HG03378 (cell line): ENCODE measurements around the gene ORC1.

Experiments
- ATAC-seq: cut with Tn5 transposase; IDR thresholded peaks from one replicate; pipeline ENCODE4 v1.9.1; 2021; ENCODE audit warnings: mild to moderate bottlenecking, moderate library complexity; ENCODE audit not compliant: unreplicated experiment

ORC1 gene

GRCh38 chr1:52404116-52404974 is at the start of gene ORC1, which contains the start of gene PRPF38A:
Gene ORC1 (minus strand): TSS chr1:52404423. CDS start chr1:52402223, 2,200 bp downstream.
Gene PRPF38A (plus strand): TSS chr1:52404602. CDS start chr1:52404750, 148 bp downstream.
- ATAC-seq: peak; percentile 81

DNA sequence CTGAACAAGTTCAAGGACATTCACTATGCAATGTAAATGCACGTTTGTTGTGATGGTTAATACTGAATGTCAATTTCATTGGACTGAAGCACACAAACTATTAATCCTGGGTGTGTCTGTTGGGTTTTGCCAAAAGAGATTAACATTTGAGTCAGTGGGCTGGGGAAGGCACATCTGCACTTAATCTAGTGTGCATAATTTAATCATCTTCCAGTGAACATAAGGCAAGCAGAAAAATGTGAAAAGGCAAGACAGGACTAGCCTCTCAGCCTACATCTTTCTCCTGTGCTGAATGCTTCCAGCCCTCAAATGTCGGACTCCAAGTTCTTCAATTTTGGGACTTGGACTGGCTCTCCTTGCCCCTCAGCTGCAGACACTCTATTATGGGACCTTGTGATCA is 40.2 kb upstream of the ORC1 start:
- ATAC-seq: no peak

- ATAC-seq: no peak
Measured at GRCh38 chr1:52439976-52440375, 35.8 kb upstream of the ORC1 start.

GRCh38 chr1:52436817-52437216 is 32.6 kb upstream of the ORC1 start:
- ATAC-seq: no peak

DNA sequence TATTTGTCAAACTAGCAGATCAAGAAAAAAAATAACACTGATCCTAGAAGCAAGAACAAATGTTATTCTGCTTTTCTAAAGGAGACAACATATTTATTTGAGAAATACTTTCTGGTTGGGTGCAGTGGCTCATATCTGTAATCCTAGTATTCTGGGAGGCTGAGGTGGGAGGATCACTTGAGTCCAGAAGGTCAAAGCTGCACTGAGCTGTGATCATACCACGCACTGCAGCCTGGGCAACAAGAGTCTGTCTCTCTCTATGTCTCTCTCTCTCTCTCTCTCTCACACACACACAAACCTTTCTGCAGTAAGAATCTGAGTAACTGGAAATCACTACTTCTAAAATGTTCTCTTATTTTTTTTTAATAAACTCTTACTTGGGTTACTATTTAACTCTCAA is 31.4 kb upstream of the ORC1 start:
- no peak for ATAC-seq

- no peak for ATAC-seq
Measured at GRCh38 chr1:52435211-52435610, 31.0 kb upstream of the ORC1 start.

GRCh38 chr1:52432807-52433206 is 28.6 kb upstream of the ORC1 start:
- ATAC-seq: no peak

GRCh38 chr1:52427152-52427551 is 22.9 kb upstream of the ORC1 start:
- no peak for ATAC-seq

DNA sequence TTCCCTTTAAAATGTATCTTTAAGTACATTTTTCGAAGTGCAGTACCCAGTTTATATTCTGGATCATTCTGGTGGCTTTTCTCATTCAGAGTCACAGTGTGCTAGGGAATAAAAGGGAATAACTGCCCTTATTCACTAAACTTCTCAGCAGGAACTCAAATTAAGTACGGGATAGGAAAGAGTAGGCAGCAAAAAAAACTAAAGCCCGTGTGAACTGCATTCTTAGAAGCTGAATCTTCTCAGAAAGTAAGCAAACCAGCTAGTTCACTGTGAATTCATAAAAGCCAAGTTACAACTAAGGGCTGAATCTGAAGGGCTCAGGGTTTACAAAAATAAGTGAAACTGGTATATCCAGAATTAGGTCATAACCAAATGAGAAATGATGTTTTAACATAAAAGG is 22.1 kb upstream of the ORC1 start:
- no peak for ATAC-seq

- no peak for ATAC-seq
Measured at GRCh38 chr1:52424813-52425212, 20.6 kb upstream of the ORC1 start.

DNA sequence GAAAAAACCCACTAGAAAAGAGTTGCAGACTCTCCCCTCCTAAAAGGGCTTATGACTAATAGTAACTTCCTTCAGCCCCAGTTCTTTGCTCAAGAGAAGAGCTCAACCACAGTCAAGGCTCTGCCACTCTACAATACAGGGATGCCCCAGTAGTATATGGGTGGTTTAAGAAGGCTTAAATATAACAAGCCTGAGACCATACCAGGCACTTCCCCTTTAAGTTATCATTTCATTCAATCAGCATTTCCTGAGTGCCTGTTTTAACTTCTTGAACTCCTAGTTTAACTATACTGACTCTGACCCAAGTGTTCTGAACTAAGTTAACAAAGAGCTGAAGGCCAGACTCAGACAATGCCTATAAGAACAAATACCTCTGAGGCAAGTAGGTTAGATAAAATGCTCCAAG is 20.0 kb upstream of the ORC1 start:
- ATAC-seq: no peak

DNA sequence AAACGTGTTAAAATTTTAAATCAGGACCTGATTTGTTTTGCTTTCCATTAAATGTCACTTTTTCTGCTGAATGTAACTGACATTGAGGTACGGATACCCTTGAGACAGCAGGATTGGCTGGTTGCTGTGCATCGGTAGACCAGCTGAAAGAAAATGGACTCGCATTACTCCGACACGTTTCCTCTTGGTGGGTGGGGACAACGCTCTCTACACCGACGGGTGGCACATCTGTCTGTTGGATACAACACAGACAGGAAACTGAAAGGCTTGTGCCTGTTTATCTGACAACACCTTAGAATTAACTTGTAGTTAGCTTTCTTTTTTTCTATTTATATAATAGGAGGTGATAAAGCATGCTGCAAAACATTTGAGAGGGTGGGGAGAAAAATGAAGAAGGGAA is 19.5 kb upstream of the ORC1 start:
- ATAC-seq: no peak

DNA sequence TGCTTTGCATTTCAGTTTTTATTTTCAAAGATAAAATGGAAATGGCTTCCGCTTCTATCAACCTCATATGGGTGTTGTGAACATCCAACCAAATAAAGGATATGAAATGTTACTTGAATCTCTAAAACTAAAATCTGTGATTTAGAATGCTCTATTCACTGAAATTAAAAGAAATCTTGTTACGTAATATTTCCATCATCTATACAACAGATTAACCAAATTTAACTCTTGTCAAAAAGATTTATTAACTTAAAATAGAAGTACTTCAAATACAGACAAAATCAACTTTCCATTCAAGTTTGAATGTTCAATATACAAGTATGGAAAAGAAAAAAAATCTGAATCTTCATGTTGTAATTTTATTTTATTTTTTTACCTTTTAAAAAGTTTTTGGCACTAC is 18.8 kb upstream of the ORC1 start:
- no peak for ATAC-seq

GRCh38 chr1:52420713-52421112 is 16.5 kb upstream of the ORC1 start:
- ATAC-seq: no peak

DNA sequence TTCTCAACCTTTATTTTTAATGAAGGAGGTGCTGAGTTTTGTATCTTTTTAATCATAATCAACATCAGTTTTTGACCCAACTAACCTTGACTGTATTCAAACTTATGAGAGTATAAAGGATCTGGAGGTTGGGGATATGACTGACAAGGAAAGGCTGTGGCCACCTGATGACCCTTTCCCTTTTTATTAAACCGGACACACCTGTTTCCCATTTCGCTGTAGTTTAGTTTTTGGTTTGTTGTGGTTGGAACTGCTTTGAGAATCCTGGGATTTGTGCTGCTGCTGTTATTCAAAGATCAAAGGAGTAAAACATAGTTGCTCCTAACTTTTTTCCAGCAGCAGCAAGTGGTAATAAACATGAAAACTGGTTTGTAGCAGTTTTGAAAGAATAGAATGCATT is 12.6 kb upstream of the ORC1 start:
- ATAC-seq: no peak

DNA sequence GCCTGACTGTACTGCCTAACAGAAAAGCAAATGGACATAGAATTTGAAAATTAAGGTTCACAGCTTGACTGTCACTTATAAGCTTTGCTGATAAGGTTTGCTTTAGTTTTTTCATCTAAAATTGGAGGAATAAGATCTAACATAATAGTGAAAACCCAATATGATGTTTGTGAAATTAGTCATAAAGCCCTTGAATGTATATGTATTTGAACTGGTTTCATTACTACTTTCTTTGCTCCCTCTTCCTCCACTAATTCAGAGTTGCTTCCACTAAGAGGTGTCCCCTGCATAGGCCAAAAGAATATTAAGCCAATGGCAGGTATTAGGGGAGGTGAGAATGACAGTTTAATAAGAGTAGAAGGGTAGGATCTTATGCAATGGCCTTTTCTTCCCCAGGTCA is 10.7 kb upstream of the ORC1 start:
- ATAC-seq: no peak

DNA sequence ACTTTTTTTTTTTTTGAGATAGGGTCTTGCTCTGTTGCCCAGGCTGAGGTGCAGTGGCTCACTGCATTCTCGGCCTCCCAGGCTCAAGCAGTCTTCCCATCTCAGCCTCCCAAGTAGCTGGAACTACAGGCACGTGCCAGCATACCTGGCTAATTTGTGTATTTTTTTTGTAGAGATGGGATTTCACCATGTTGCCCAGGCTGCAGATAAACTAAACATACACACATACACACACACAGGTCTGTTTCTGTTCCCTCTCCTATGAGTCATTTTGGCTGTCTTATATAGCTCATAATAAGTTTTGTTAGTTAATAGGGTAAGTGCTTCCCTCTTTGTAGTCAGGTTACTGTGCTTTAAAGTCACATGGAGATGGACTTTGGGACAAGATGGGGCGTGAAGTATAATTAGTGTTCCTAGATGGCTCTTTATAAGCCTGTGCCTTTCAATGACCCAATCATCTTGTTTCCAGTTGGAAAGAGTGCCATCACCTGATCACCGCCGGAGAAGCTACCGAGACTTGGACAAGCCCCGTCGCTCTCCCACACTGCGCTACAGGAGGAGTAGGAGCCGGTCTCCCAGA is 9.3 kb upstream of the ORC1 start:
- ATAC-seq: no peak

- no peak for ATAC-seq
Measured at GRCh38 chr1:52404975-52405338, 734 bp upstream of the ORC1 start.

DNA sequence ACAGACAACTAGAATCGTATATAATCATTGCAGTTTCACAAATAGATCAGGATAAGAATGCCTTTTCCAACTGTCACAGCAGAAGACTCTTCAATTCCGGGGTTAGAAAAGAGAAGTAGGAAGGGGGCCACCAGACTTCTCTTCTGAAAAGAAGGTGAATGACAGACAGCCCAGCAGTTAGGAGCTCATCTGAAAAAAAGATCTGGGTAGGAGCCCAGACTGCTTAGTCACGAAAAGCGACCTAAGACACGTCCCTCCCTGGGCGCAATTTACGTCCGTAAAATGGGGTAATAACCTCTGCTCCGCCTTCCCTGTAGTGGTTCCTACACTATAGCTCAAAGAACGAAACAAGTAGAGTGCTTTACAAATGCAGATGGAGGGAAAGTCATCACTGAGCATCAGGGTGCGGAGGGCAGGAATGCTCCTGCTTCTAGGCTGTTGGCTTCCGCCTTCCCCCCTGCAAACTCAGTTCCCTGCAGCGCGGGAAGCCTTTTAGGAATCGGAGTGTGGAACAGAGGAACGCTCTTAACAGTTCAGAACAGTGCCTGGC is 582 bp downstream of the ORC1 start:
- peak; percentile 31 for ATAC-seq

GRCh38 chr1:52402860-52403240 is 1.4 kb downstream of the ORC1 start:
- no peak for ATAC-seq

DNA sequence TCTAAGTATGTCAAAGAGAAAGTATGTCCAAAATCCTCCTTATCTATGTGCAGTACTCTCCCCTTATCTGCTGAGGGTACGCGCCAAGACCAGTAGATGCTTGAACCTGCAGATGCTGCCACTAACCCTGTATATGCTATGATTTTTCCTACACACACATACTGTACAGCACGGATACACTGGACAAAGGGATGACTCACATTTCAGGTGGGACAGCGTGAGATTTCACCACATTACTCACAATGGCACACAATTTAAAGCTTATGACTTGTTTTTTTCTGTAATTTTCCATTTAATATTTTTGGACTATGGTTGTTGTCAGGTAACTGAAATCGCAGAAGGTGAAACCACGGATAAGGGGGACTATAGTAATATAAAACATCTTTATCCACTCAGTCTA is 4.1 kb downstream of the ORC1 start:
- no peak for ATAC-seq

DNA sequence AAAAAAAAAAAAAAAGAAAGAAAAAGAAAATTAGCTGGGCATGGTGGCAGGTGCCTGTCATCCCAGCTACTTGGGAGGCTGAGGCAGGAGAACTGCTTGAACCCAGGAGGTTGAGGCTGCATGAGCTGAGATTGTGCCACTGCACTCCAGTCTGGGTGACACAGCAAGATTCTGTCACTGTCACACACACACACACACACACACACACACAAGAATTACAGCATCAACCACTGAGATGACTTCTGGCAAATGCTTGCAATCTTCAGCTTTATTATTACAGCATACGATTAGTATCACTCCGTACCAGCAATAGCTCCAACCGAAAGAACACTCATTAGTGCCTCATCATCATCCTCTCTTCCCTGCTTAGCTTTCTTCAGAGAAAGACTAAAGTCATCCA is 4.6 kb downstream of the ORC1 start:
- ATAC-seq: no peak
